Esophagus muscularis mucosa (tissue), 4 donors: ENCODE results near the gene FFAR2. TPM values are rescaled to one million over a fixed set of nuclear protein-coding genes. Genes with fewer than 3 reads are reported as not detected.

Source experiments
- DNase-seq: peaks from one replicate; pipeline ENCODE4 v3.0.0-alpha.2; 2017; ENCODE audit errors: extremely low spot score
- H3K27ac ChIP-seq, 4 donors: fragments of 200-600 bp; sonication (generic); replicated peaks in 1 of 4; 1 replicate in 3 of 4; 2 replicates in 1 of 4; pipeline ENCODE4 v1.5.1; 2016 to 2019; ENCODE audit warnings: mild to moderate bottlenecking in 1 of 4
- H3K27me3 ChIP-seq, 4 donors: fragments of 200-600 bp; sonication (generic); one replicate each; pipeline versions ENCODE4 v1.5.1 to v1.6.0; 2016 to 2019
- H3K36me3 ChIP-seq, 4 donors: fragments of 200-600 bp; sonication (generic); one replicate each; pipeline ENCODE4 v1.5.1; 2016 to 2019
- H3K4me1 ChIP-seq, 4 donors: fragments of 200-600 bp; sonication (generic); one replicate each; pipeline ENCODE4 v1.5.1; 2016 to 2019
- H3K4me3 ChIP-seq, 4 donors: fragments of 200-600 bp; sonication (generic); 1 replicate in 2 of 4; 2 replicates in 2 of 4; pipeline ENCODE4 v1.5.1; 2016 to 2019; ENCODE audit warnings: mild to moderate bottlenecking in 4 of 4, moderate library complexity in 1 of 4
- H3K9me3 ChIP-seq, 4 donors: fragments of 200-600 bp; sonication (generic); 1 replicate in 3 of 4; 2 replicates in 1 of 4; pipeline ENCODE4 v1.5.1; 2016 to 2019
- CTCF ChIP-seq, 3 experiments: fragments of 200-600 bp in 2 of 3; fragments of 450-650 bp in 1 of 3; sonication (generic) in 2 of 3; IDR thresholded peaks; one replicate each; pipeline ENCODE4 v1.5.1; 2017 to 2019; ENCODE audit warnings: antibody characterized with exemption in 3 of 3, mild to moderate bottlenecking in 2 of 3, moderate library complexity in 1 of 3
- EP300 ChIP-seq: sonication (generic); formaldehyde crosslinking; IDR thresholded peaks from one replicate; pipeline ENCODE4 v1.6.1; 2017; ENCODE audit warnings: antibody characterized with exemption
- POLR2A ChIP-seq: fragments of 450-650 bp; IDR thresholded peaks from one replicate; pipeline ENCODE4 v1.6.1; 2017; ENCODE audit warnings: antibody characterized with exemption, moderate library complexity, mild to moderate bottlenecking, low read depth
- POLR2AphosphoS5 ChIP-seq, 2 donors: sonication (generic); formaldehyde crosslinking; IDR thresholded peaks; one replicate each; pipeline ENCODE4 v1.6.1; 2017; ENCODE audit warnings: antibody characterized with exemption in 2 of 2
- WGBS: methylation state at CpG from one replicate; pipeline ENCODE4 v1.1.5; 2018; 5-methylcytosine and 5-hydroxymethylcytosine counted together
- intact Hi-C: fragments of 100-400 bp; cut with DNase I; formaldehyde crosslinking; loops from one replicate; pipeline ENCODE4 v1.15.1; 2023
- total RNA-seq, 4 donors: library from RNA; depleted of rRNA; stranded (reverse); fragments of >200 nt; gene quantifications; one replicate each; pipeline versions ENCODE4 v1.1.0 to v1.2.1, GENCODE V29; 2016

Gene FFAR2
- total RNA-seq, 4 donors from 2014 or later, result 1.7 TPM; not detected in 3

GRCh38 chr19:35491836-35492360 lies 43.8 kb downstream of the FFAR2 start:
- TF ChIP-seq CTCF (IDR thresholded peaks at IDR 0.05), result no peak
- no peak for TF ChIP-seq POLR2A
- H3K9me3 ChIP-seq, result no peaks in the 10 kb centered on the region
- H3K4me1 ChIP-seq, result peaks cover 6 to 9% (median 7%) of the 10 kb centered on the region in 4 donors
- no peaks in the 10 kb centered on the region for H3K36me3 ChIP-seq
- H3K4me3 ChIP-seq, result no peak overlapping the region
- no peak for DNase-seq
- peaks cover 0 to 63% (median 0%) of the 10 kb centered on the region in 4 donors for H3K27me3 ChIP-seq
- no peak overlapping the region for H3K27ac ChIP-seq
- WGBS, result 94% methylated on average over 8 of the region's 9 CpGs
- intact Hi-C loops, result loop anchor here (5.0 kb wide), 1 partner anchor 140 kb away; no protein-coding TSS in a partner anchor

GRCh38 chr19:35493971-35494370 lies 45.9 kb downstream of the FFAR2 start:
- Histone ChIP-seq H3K27ac (no peak overlapping the region), H3K27me3 (peaks cover 0 to 50% (median 0%) of the 10 kb centered on the region in 4 donors), H3K4me3 (no peak overlapping the region), H3K36me3 (no peaks in the 10 kb centered on the region), H3K9me3 (no peaks in the 10 kb centered on the region), H3K4me1 (peaks cover 6 to 9% (median 7%) of the 10 kb centered on the region in 4 donors)
- intact Hi-C loops, result loop anchor here (5.0 kb wide), 1 partner anchor 142 kb away; no protein-coding TSS in a partner anchor
- TF ChIP-seq CTCF (IDR thresholded peaks at IDR 0.05) (no peak), POLR2AphosphoS5 (IDR thresholded peaks at IDR 0.05) (no peak)
- 86% methylated on average over 9 of the region's 9 CpGs for WGBS
- DNase-seq, result no peak

- DNase-seq, result no peak
- H3K36me3 ChIP-seq, result no peaks in the 10 kb centered on the region
- no peaks in the 10 kb centered on the region for H3K9me3 ChIP-seq
- H3K4me3 ChIP-seq, result peak overlapping the region in 1 of 4 donors; percentile 24
- peaks cover 6 to 9% (median 7%) of the 10 kb centered on the region in 4 donors for H3K4me1 ChIP-seq
- peaks cover 0 to 40% (median 0%) of the 10 kb centered on the region in 4 donors for H3K27me3 ChIP-seq
- intact Hi-C loops, result loop anchor here (5.0 kb wide), 1 partner anchor 223 kb away; no protein-coding TSS in a partner anchor
- H3K27ac ChIP-seq, result no peak overlapping the region
- TF ChIP-seq POLR2A, result no peak
- TF ChIP-seq POLR2AphosphoS5 (IDR thresholded peaks at IDR 0.05), result no peak
- TF ChIP-seq EP300, result no peak
- TF ChIP-seq CTCF (IDR thresholded peaks at IDR 0.05), result peak in 2 of 3 experiments; percentile 87
- 65% methylated on average over 10 of the region's 30 CpGs for WGBS
Observed at GRCh38 chr19:35495107-35496064, 47.3 kb downstream of the FFAR2 start.

- Histone ChIP-seq H3K4me3 (no peak overlapping the region), H3K27ac (no peak overlapping the region), H3K9me3 (no peaks in the 10 kb centered on the region), H3K4me1 (peaks cover 6 to 9% (median 7%) of the 10 kb centered on the region in 4 donors), H3K27me3 (peaks cover 0 to 44% (median 0%) of the 10 kb centered on the region in 4 donors), H3K36me3 (no peaks in the 10 kb centered on the region)
- DNase-seq, result no peak
- intact Hi-C loops, result loop anchor here (5.0 kb wide), 1 partner anchor 225 kb away; no protein-coding TSS in a partner anchor
- WGBS, result 81% methylated on average over 14 of the region's 14 CpGs
- TF ChIP-seq POLR2A, result no peak
- TF ChIP-seq POLR2AphosphoS5 (IDR thresholded peaks at IDR 0.05), result no peak
- no peak for TF ChIP-seq EP300
- TF ChIP-seq CTCF (IDR thresholded peaks at IDR 0.05), result no peak
Observed at GRCh38 chr19:35497406-35497805, 49.3 kb downstream of the FFAR2 start.
